ENCODE data around the gene KCTD2.
"Not testable (repeated sequence)": the region's sequence is repeated elsewhere in the genome, so short reads cannot be mapped to it uniquely, and the experiment has no call there.

Gene KCTD2

GRCh38 chr17:75020331-75021110, 26.5 kb upstream of the KCTD2 start:
- no peak for DNase-seq (ENCODE audit: low read depth in 2 of 2)

GRCh38 chr17:75024686-75025397, 22.2 kb upstream of the KCTD2 start:
- no peak for DNase-seq (ENCODE audit: low read depth in 2 of 2)

GRCh38 chr17:75025398-75025734, 21.7 kb upstream of the KCTD2 start:
- DNase-seq (ENCODE audit: low read depth in 2 of 2), result not testable (repeated sequence)

- not testable (repeated sequence) for DNase-seq (ENCODE audit: low read depth in 2 of 2)
Measured at GRCh38 chr17:75026650-75027049, 20.4 kb upstream of the KCTD2 start.

- DNase-seq (ENCODE audit: low read depth in 2 of 2), result no peak
Measured at GRCh38 chr17:75030161-75030560, 16.9 kb upstream of the KCTD2 start.

GRCh38 chr17:75031972-75032719, 14.9 kb upstream of the KCTD2 start:
- no peak for DNase-seq (ENCODE audit: low read depth in 2 of 2)

GRCh38 chr17:75032720-75033280, 14.2 kb upstream of the KCTD2 start:
- DNase-seq (ENCODE audit: low read depth in 2 of 2), result no peak

GRCh38 chr17:75033346-75034235, 13.4 kb upstream of the KCTD2 start:
- DNase-seq (ENCODE audit: low read depth in 2 of 2), result peak; percentile 59 to 68

GRCh38 chr17:75034236-75034908, 12.7 kb upstream of the KCTD2 start:
- peak; percentile 57 to 67 for DNase-seq (ENCODE audit: low read depth in 2 of 2)

GRCh38 chr17:75036643-75037268, 10.3 kb upstream of the KCTD2 start:
- peak; percentile 46 to 71 for DNase-seq (ENCODE audit: low read depth in 2 of 2)

GRCh38 chr17:75039238-75039637, 7.8 kb upstream of the KCTD2 start:
- no peak for DNase-seq (ENCODE audit: low read depth in 2 of 2)

GRCh38 chr17:75041656-75042280, 5.3 kb upstream of the KCTD2 start:
- DNase-seq (ENCODE audit: low read depth in 2 of 2), result no peak

GRCh38 chr17:75043789-75044188, 3.2 kb upstream of the KCTD2 start:
- not testable (repeated sequence) for DNase-seq (ENCODE audit: low read depth in 2 of 2)

GRCh38 chr17:75044716-75045115, 2.3 kb upstream of the KCTD2 start:
- DNase-seq (ENCODE audit: low read depth in 2 of 2), result no peak

GRCh38 chr17:75045946-75046406, 1.0 kb upstream of the KCTD2 start:
- not testable (repeated sequence) for DNase-seq (ENCODE audit: low read depth in 2 of 2)

GRCh38 chr17:75047398-75048098, 523 bp downstream of the KCTD2 start:
- no peak for DNase-seq (ENCODE audit: low read depth in 2 of 2)

GRCh38 chr17:75048249-75048878, 1.3 kb downstream of the KCTD2 start:
- DNase-seq (ENCODE audit: low read depth in 2 of 2), result no peak

GRCh38 chr17:75049057-75049456, 2.0 kb downstream of the KCTD2 start:
- no peak for DNase-seq (ENCODE audit: low read depth in 2 of 2)

Data from stimulated activated CD8-positive, alpha-beta memory T cell treated with anti-CD3 and anti-CD28 coated beads, Interleukin-15, amount 100 ng/mL, for 4 hours (primary cell).